ENCODE measurements around the gene CACNB4.

The CACNB4 gene

GRCh38 chr2:151968770-151969470 is 129.9 kb downstream of the CACNB4 start:
- DNase-seq (ENCODE audit: low read depth): no peak

DNA sequence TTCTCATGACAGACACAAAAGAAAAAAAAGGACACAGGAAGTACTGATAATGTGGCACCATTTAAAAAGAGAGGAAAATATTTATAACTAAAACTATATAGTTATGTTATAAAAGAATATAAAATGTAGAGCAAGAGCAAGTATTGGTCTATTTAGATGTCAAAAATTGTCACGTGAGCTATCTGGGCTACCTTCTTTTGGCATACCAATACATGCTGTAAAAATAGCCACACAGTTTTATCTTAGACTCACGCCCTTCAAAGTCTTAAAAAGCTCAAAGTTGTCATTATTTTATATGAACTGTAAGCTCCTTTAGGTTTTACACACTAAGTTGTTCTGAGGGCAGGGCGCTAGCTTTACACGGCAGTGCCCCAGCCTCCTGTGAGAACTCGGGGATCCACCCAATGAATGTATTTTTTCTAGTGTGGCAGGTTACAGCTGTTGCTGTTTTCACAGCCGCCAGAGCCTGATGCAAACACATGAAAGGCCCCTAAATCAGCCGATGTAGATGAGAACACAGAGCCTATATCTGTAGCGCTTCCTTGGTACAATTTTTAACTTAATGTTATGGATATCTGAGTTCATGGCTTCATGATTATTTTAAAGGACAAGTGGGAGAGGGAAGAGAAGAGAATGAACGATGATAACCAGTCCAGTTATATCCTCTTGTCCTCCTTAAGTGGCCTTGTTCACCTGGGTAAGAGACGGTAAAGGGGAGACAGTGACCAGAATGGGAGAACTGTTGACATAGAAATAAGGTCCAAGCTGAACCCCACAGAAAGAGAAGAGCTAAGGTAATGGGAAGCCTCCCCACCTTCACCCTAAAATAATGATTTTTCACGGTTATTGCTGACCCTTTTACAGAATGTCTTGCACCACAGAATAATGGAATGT is 130.8 kb downstream of the CACNB4 start:
- no peak for DNase-seq (ENCODE audit: low read depth)
- TF ChIP-seq CTCF (conservative IDR thresholded peaks at IDR 0.05; ENCODE audit: low read depth, low read length): no peak
- H3K4me3 ChIP-seq (ENCODE audit: low read length): no peak overlapping the region

More at GRCh38 chr2:151968770-151969470, 129.9 kb downstream of the CACNB4 start:
- TF ChIP-seq CTCF (conservative IDR thresholded peaks at IDR 0.05; ENCODE audit: low read depth, low read length): no peak
- H3K4me3 ChIP-seq (ENCODE audit: low read length): no peak overlapping the region

DNA sequence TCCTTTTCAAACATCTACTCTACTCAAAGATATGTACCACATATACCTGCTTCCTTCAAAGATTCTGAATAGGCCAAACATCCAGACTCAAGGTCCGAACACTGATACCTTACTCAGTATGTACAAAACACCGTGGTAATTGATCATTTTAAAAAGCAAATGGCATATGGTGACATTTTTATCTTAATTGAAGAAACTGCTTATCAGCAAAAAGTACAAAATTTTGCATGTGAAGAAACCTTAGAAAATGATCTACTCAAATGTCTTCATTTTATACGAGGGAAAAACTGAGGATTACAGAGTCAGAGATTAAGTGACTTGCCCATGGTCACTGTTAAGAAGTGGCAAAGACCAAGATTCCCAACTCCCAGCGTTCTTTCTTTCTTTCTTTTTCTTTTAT is 133.0 kb downstream of the CACNB4 start:
- TF ChIP-seq CTCF (conservative IDR thresholded peaks at IDR 0.05; ENCODE audit: low read depth, low read length): no peak
- DNase-seq (ENCODE audit: low read depth): no peak
- H3K4me3 ChIP-seq (ENCODE audit: low read length): no peak overlapping the region

DNA sequence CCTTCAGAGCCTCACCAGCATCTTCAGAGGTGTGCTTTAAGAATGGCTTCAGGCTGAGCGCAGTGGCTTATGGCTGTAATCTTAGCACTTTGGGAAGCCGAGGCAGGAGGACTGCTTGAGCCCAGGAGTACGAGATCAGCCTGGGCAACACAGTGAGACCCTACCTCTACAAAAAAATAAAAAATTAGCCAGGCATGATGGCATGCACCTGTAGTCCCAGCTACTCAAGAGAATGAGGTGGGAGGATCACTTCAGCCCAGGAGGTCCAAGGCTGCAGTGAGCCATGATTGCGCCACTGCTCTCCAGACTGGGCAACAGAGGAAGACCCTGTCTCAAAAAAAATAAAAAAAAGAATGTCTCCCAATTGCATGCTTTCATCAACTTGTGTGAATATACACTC is 137.3 kb downstream of the CACNB4 start:
- no peak overlapping the region for H3K4me3 ChIP-seq (ENCODE audit: low read length)
- no peak for TF ChIP-seq CTCF (conservative IDR thresholded peaks at IDR 0.05; ENCODE audit: low read depth, low read length)
- no peak for DNase-seq (ENCODE audit: low read depth)

- no peak for TF ChIP-seq CTCF (conservative IDR thresholded peaks at IDR 0.05; ENCODE audit: low read depth, low read length)
- H3K4me3 ChIP-seq (ENCODE audit: low read length): no peak overlapping the region
- DNase-seq (ENCODE audit: low read depth): no peak
Measured at GRCh38 chr2:151959238-151959637, 139.6 kb downstream of the CACNB4 start.

DNA sequence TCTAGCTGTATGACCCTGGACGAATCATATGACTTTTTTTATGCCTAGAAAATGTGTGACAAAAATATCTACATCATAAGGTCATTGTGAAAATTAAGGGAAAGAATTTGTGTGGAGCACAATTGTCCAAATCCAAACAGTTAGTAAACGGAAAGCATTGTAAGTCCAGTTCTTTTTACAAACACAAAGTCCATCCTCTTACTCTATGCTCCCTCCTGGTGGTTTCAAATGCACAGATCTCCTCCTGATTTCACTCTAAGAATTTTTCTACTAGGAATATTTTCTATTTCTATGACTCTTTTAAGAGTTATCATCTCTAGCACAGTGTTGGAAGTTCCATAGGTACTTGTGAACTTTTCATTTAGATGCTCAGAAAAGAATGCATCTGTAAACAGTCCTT is 145.4 kb downstream of the CACNB4 start:
- peak; percentile 41 for TF ChIP-seq CTCF (conservative IDR thresholded peaks at IDR 0.05; ENCODE audit: low read depth, low read length)

More for the DNA sequence above, 145.4 kb downstream of the CACNB4 start:
- no peak for DNase-seq (ENCODE audit: low read depth)
- no peak overlapping the region for H3K4me3 ChIP-seq (ENCODE audit: low read length)

All from retinal pigment epithelial cell (primary cell).